Psoas muscle (tissue), 8 donors: ENCODE data around the gene COLEC12. TPM values are rescaled to one million over a fixed set of nuclear protein-coding genes. Genes with fewer than 3 reads are reported as not detected.

Source experiments
- ATAC-seq, 4 donors: fragments of 200-7000 bp; cut with Tn5 transposase; one replicate each; pipeline ENCODE4 v1.9.1; 2020; ENCODE audit warnings: moderate library complexity in 3 of 4, mild to moderate bottlenecking in 2 of 4
- DNase-seq, 2 donors: peaks; one replicate each; pipeline ENCODE4 v3.0.0-alpha.2; 2020
- H3K27ac ChIP-seq: fragments of 200-600 bp; one replicate; pipeline ENCODE4 v1.8.0; 2022
- H3K27me3 ChIP-seq, 3 donors: fragments of 200-600 bp in 1 of 3; one replicate each; pipeline versions ENCODE4 v1.6.1 to v1.8.0; 2013 to 2022; ENCODE audit warnings: low read length in 2 of 3, mild to moderate bottlenecking in 2 of 3, moderate library complexity in 1 of 3; ENCODE audit not compliant: insufficient read depth in 3 of 3
- H3K36me3 ChIP-seq, 2 donors: fragments of 200-600 bp in 1 of 2; one replicate each; pipeline versions ENCODE4 v1.6.1 to v1.8.0; 2013 to 2022; ENCODE audit warnings: low read depth in 1 of 2, mild to moderate bottlenecking in 1 of 2, moderate library complexity in 1 of 2; ENCODE audit not compliant: insufficient read depth in 1 of 2
- H3K4me1 ChIP-seq: fragments of 200-600 bp; one replicate; pipeline ENCODE4 v1.8.0; 2022
- H3K4me3 ChIP-seq: fragments of 200-600 bp; one replicate; pipeline ENCODE4 v1.8.0; 2022; ENCODE audit warnings: mild to moderate bottlenecking
- H3K9me3 ChIP-seq: fragments of 200-600 bp; one replicate; pipeline ENCODE4 v1.8.0; 2022
- WGBS, 3 donors: extraction: QIAGEN DNeasy Blood & Tissue Kit; methylation state at CpG; one replicate each; pipeline versions ENCODE4 v1.1.6 to v1.1.7; 2013; 5-methylcytosine and 5-hydroxymethylcytosine counted together
- intact Hi-C, 2 donors: fragments of 100-400 bp; cut with DNase I; formaldehyde crosslinking; loops; one replicate each; pipeline versions ENCODE4 v1.11.0 to v1.14.2; 2022
- polyA plus RNA-seq, 3 donors: library from polyadenylated mRNA; stranded (reverse); fragments of 200-250 nt; gene quantifications; one replicate each; pipeline ENCODE4 v1.2.3, GENCODE V29; 2013
- total RNA-seq, 4 donors: library from RNA; stranded (reverse); fragmentation: NEBNext Ultra II Directional in 2 of 4; extraction: Animal tissue kit (Norgen Biotek cat#: 25700) in 2 of 4; gene quantifications; one replicate each; pipeline versions ENCODE4 v1.2.1 to v1.2.4, GENCODE V29; 2021 to 2023
- TF ChIP-seq, protein P1 (sequence below): fragments of 200-600 bp; IDR thresholded peaks from one replicate; pipeline ENCODE4 v1.8.0; 2022; ENCODE audit warnings: antibody characterized with exemption
- donor health status: healthy with polysubstance abuse.
- donor health status: DM: no; HTN: no; CAD: no; lungs with moderate emphysema.
- donor health status: Bipolar disorder and iron deficiency.
- donor health status: healthy.
- donor health status: DM: yes; HTN: yes; CAD: no.
- donor health status: DM: no; HTN: no; CAD: no.
- donor health status: DM: no; HTN: no; CAD: no.
- donor health status: DM: yes; HTN: yes; CAD: no.

The COLEC12 gene
- total and polyA plus RNA-seq, 7 donors, result 0.80 to 6.4 (median 3.4) TPM

DNA sequence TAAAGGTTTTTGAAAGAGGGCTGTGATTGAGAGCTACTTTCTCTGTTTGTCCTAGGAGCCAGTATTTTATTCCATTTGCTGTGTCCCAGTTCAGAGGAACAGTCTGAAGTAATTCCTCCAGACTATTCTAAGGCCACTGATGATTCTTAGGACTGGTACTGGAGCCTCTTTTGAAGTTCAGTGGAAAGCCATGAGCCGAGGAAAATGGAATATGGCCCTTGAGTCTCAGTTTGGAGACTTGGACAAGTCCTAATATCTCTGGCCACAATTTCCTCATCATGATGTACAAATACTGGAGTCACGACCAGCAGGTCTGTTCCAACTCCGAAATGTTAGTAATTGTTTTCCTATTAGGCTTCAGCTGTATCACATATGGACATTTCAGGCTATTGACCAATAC, 7.1 kb upstream of the COLEC12 start:
- DNase-seq (no peak), ATAC-seq (no peak)
- TF ChIP-seq, protein P1, sequence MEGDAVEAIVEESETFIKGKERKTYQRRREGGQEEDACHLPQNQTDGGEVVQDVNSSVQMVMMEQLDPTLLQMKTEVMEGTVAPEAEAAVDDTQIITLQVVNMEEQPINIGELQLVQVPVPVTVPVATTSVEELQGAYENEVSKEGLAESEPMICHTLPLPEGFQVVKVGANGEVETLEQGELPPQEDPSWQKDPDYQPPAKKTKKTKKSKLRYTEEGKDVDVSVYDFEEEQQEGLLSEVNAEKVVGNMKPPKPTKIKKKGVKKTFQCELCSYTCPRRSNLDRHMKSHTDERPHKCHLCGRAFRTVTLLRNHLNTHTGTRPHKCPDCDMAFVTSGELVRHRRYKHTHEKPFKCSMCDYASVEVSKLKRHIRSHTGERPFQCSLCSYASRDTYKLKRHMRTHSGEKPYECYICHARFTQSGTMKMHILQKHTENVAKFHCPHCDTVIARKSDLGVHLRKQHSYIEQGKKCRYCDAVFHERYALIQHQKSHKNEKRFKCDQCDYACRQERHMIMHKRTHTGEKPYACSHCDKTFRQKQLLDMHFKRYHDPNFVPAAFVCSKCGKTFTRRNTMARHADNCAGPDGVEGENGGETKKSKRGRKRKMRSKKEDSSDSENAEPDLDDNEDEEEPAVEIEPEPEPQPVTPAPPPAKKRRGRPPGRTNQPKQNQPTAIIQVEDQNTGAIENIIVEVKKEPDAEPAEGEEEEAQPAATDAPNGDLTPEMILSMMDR, result no peak
- Histone ChIP-seq H3K4me3 (no peak overlapping the region), H3K9me3 (no peaks in the 10 kb centered on the region), H3K27ac (no peak overlapping the region), H3K4me1 (no peaks in the 10 kb centered on the region), H3K36me3 (no peaks in the 10 kb centered on the region), H3K27me3 (peaks cover 0 to 2% (median 0%) of the 10 kb centered on the region in 3 donors)
- intact Hi-C loops, result loop anchor here in 1 of 2 donors (10.0 kb wide), 1 partner anchor 47 kb away; no protein-coding TSS in a partner anchor
- 74 to 90% (median 80%) methylated on average over 3 of the region's 3 CpGs for WGBS, 3 donors

DNA sequence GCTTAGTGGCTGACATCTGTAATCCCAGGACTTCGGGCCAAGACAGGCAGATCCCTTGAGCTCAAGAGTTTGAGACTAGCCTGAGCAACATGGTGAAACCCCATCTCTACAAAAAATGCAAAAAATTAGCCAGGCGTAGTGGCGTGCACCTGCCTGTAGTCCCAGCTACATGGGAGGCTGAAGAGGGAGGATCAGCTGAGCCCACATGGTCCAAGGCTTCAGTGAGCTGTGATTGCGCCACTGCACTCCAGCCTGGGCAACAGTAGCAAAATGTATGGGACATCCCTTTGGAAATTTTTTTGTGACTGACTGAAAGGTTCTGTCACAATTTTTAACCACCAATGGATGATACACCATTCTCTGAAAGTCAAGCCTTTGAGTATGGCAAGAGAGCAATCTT, 6.3 kb upstream of the COLEC12 start:
- DNase-seq, result no peak
- Histone ChIP-seq H3K4me1 (no peaks in the 10 kb centered on the region), H3K36me3 (no peaks in the 10 kb centered on the region), H3K27me3 (peaks cover 0 to 3% (median 2%) of the 10 kb centered on the region in 3 donors), H3K9me3 (no peaks in the 10 kb centered on the region), H3K4me3 (no peak overlapping the region), H3K27ac (no peak overlapping the region)
- no peak for ATAC-seq
- TF ChIP-seq, protein P1, result no peak
- intact Hi-C loops, result loop anchor here in 1 of 2 donors (10.0 kb wide), 1 partner anchor 48 kb away; no protein-coding TSS in a partner anchor
- WGBS, 3 donors, result 80 to 93% (median 83%) methylated on average over 4 of the region's 4 CpGs

DNA sequence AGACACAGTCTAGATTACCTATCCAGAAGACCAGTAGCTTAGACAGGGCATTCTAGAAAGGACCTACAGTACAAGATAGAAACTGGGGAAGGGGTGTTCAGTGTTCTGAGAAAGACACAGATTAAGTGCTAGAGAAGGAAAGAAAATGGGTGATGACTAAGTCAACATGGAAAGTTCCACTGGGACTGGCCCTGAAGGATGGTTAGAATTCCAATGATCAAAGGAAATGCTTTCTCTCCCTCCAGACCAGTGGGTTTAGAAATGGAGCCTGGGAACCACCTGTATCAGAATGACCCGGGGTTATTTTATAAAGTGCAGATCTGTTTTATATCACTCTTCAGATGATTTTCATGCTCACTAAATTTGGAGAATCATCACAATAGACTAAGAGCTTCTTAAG, 5.8 kb upstream of the COLEC12 start:
- DNase-seq, result no peak

DNA sequence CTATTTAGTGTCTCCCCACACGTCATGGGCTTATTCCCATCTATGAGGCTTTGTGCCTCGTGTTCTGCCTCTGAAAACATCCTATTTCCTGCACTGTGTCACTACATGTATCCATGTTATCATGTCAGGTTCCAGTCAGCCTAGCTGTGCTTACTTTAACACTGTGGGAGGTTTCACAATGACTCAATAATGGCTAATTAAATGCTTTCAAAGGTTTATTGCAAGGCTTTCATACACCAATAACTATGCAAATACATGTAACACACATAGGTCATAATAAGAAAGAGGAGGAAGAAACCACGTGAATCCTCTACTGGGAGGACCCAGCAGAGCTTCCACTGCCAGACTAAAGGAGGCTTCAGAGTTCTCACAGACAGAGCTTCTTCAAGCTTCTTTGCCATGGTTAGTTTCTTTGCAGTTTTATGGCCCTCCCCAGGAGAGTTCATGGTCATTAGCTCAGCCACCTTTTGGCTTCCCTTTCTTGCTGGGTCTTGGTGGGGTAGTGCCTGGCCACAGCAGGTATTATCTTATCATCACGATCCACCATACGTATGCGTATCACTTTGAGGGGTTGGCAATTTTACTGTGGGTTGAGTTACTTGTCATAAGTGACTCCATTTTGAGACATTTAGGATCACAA, 5.1 kb upstream of the COLEC12 start:
- Histone ChIP-seq H3K4me3 (no peak overlapping the region), H3K27ac (no peak overlapping the region), H3K36me3 (no peaks in the 10 kb centered on the region), H3K27me3 (peaks cover 0 to 13% (median 6%) of the 10 kb centered on the region in 3 donors), H3K4me1 (no peaks in the 10 kb centered on the region), H3K9me3 (no peaks in the 10 kb centered on the region)
- intact Hi-C loops, result loop anchor here in 1 of 2 donors (10.0 kb wide), 1 partner anchor 49 kb away; no protein-coding TSS in a partner anchor
- TF ChIP-seq, protein P1, result no peak
- WGBS, 3 donors, result 78 to 80% (median 78%) methylated on average over 6 of the region's 6 CpGs
- ATAC-seq (no peak), DNase-seq (no peak)

More for the DNA sequence above, 5.8 kb upstream of the COLEC12 start:
- Histone ChIP-seq H3K36me3 (no peaks in the 10 kb centered on the region), H3K4me3 (no peak overlapping the region), H3K27me3 (peaks cover 0 to 7% (median 4%) of the 10 kb centered on the region in 3 donors), H3K27ac (no peak overlapping the region), H3K9me3 (no peaks in the 10 kb centered on the region), H3K4me1 (no peaks in the 10 kb centered on the region)
- no peak for ATAC-seq
- TF ChIP-seq, protein P1, result no peak
- WGBS, 3 donors, result 79 to 82% (median 80%) methylated on average over 1 of the region's 1 CpG
- intact Hi-C loops, result loop anchor here in 1 of 2 donors (10.0 kb wide), 1 partner anchor 49 kb away; no protein-coding TSS in a partner anchor
